ENCODE measurements around the gene NSDHL. TPM values are rescaled to one million over a fixed set of nuclear protein-coding genes. Genes with fewer than 3 reads are reported as not detected.

NSDHL gene
- total RNA-seq, 1 experiment from 2014 or later, result 31.6 TPM

- no CpG with 5 or more reads among the region's 3 CpGs for WGBS (ENCODE audit: extremely low coverage, insufficient read length, low lambda C conversion rate)
- Histone ChIP-seq H3K56ac (ENCODE audit: insufficient read length, low read depth, low read length) (no peak overlapping the region), H3K4me2 (ENCODE audit: insufficient read depth, insufficient read length, low read length) (no peak overlapping the region), H3K9me3 (ENCODE audit: control insufficient read depth, low read depth, low read length) (peaks cover 59% of the 10 kb centered on the region), H3K79me1 (ENCODE audit: insufficient read depth, low read depth, low read length, poor library complexity, severe bottlenecking) (no peaks in the 10 kb centered on the region), H2AK5ac (ENCODE audit: insufficient read length, low read length) (no peak overlapping the region), H4K5ac (ENCODE audit: insufficient read length, low read depth, low read length) (no peak overlapping the region), H2BK12ac (ENCODE audit: insufficient read length, low read depth, low read length) (no peak overlapping the region), H2BK20ac (ENCODE audit: low read depth, low read length, poor library complexity, severe bottlenecking) (no peak overlapping the region), H3K27ac (ENCODE audit: insufficient read length, low read depth, low read length) (no peak overlapping the region), H3K27me3 (ENCODE audit: insufficient read depth, low read length) (no peaks in the 10 kb centered on the region; the same call in 1 of the 2 replicates), H4K8ac (replicated peaks; ENCODE audit: insufficient read length, low read depth, low read length) (no peak overlapping the region), H4K91ac (ENCODE audit: insufficient read length, low read depth, low read length) (no peak overlapping the region), H3K23me2 (ENCODE audit: insufficient read length, low read depth, low read length, poor library complexity, severe bottlenecking) (no peaks in the 10 kb centered on the region), H3K79me2 (ENCODE audit: insufficient read depth, low read length) (no peaks in the 10 kb centered on the region), H3K4me1 (ENCODE audit: insufficient read depth, low read length) (no peaks in the 10 kb centered on the region; the same call in 1 of the 2 replicates), H3T11ph (ENCODE audit: low read length) (no peak overlapping the region), H2BK120ac (ENCODE audit: low read depth, low read length, poor library complexity, severe bottlenecking) (no peak overlapping the region), H2AFZ (ENCODE audit: low read length) (no peak overlapping the region), H3K4ac (ENCODE audit: low read depth, low read length) (no peak overlapping the region), H3K18ac (ENCODE audit: insufficient read length, low read depth, low read length) (no peak overlapping the region), H2BK5ac (ENCODE audit: insufficient read length, low read length) (no peak overlapping the region), H3K23ac (ENCODE audit: insufficient read length, low read depth, low read length) (no peak overlapping the region), H2BK15ac (ENCODE audit: low read depth, low read length) (no peak overlapping the region), H3K14ac (ENCODE audit: insufficient read depth, low read length) (no peak overlapping the region), H3K9ac (ENCODE audit: extremely low read depth, insufficient read length, low read length) (no peak overlapping the region), H4K20me1 (ENCODE audit: control insufficient read depth, insufficient read depth, insufficient read length) (no peaks in the 10 kb centered on the region)
- Mint-ChIP-seq H3K4me3 (no peak overlapping the region), H3K9me3 (peaks cover 74 to 85% of the 10 kb centered on the region in 2 experiments), H3K27me3 (ENCODE audit: low read depth) (peaks cover 50% of the 10 kb centered on the region), H3K36me3 (ENCODE audit: insufficient read depth in 1 of 3, low read depth in 3 of 3) (peaks cover 4 to 15% (median 10%) of the 10 kb centered on the region in 3 experiments; a peak in 6 of 7 replicates), H3K4me1 (peaks cover 35 to 39% of the 10 kb centered on the region in 2 experiments), H3K27ac (no peak overlapping the region)
- no peak for TF ChIP-seq CTCF (conservative IDR thresholded peaks at IDR 0.05)
- DNase-seq, result no peak
Measured at GRCh38 chrX:152886716-152887115, 55.9 kb downstream of the NSDHL start.

All from H9 (cell line).